NCI-H2227 treated with DMSO at 0.1 percent for 48 hours (cell line): ENCODE results near the gene GLCE.
"Not testable (repeated sequence)": the region's sequence is repeated elsewhere in the genome, so short reads cannot be mapped to it uniquely, and the experiment has no call there.

ENCODE experiments used
- DNase-seq: peaks from one replicate; lab custom pipeline; 2025; lab: John Stamatoyannopoulos, UW

Gene GLCE

GRCh38 chr15:69275074-69275670, 114.7 kb downstream of the GLCE start:
- no peak for DNase-seq

- no peak for DNase-seq
These were observed 115.6 kb downstream of the GLCE start for GRCh38 chr15:69275933-69276560.

GRCh38 chr15:69277316-69277715, 116.9 kb downstream of the GLCE start:
- no peak for DNase-seq

GRCh38 chr15:69279636-69280035, 119.2 kb downstream of the GLCE start:
- no peak for DNase-seq

GRCh38 chr15:69280783-69281182, 120.3 kb downstream of the GLCE start:
- DNase-seq, result no peak

- DNase-seq, result no peak
These were observed 121.8 kb downstream of the GLCE start for GRCh38 chr15:69282104-69282743.

- DNase-seq, result no peak
These were observed 125.4 kb downstream of the GLCE start for GRCh38 chr15:69285834-69286233.

GRCh38 chr15:69288011-69288410, 127.6 kb downstream of the GLCE start:
- no peak for DNase-seq

GRCh38 chr15:69288531-69289341, 128.3 kb downstream of the GLCE start:
- DNase-seq, result no peak

GRCh38 chr15:69289342-69290146, 129.1 kb downstream of the GLCE start:
- DNase-seq, result no peak

- no peak for DNase-seq
These were observed 130.1 kb downstream of the GLCE start for GRCh38 chr15:69290346-69291164.

- not testable (repeated sequence) for DNase-seq
These were observed 131.2 kb downstream of the GLCE start for GRCh38 chr15:69291651-69292050.

- no peak for DNase-seq
These were observed 132.5 kb downstream of the GLCE start for GRCh38 chr15:69292826-69293420.

GRCh38 chr15:69293741-69294615, 133.5 kb downstream of the GLCE start:
- DNase-seq, result no peak

GRCh38 chr15:69296606-69297005, 136.2 kb downstream of the GLCE start:
- no peak for DNase-seq

- DNase-seq, result no peak
These were observed 137.4 kb downstream of the GLCE start for GRCh38 chr15:69297642-69298353.

- DNase-seq, result no peak
These were observed 137.9 kb downstream of the GLCE start for GRCh38 chr15:69298354-69298696.

- DNase-seq, result no peak
These were observed 138.4 kb downstream of the GLCE start, which contains the start of gene PAQR5 for GRCh38 chr15:69298697-69299441. PAQR5 (plus strand) TSS chr15:69298912; CDS start chr15:69360081, 61,169 bp downstream.
